Mucosa of rectum (tissue), 2 donors: ENCODE data around the gene UNKL.

ENCODE experiments used
- H3K27ac ChIP-seq, 2 donors: one replicate each; pipeline ENCODE4 v1.7.0; 2013; ENCODE audit warnings: inconsistent platforms in 2 of 2, low read depth in 2 of 2, low read length in 2 of 2
- H3K27me3 ChIP-seq, 2 donors: one replicate each; pipeline ENCODE4 v1.7.0; 2013; ENCODE audit warnings: low read length in 2 of 2; ENCODE audit not compliant: control insufficient read depth in 2 of 2, insufficient read depth in 2 of 2
- H3K36me3 ChIP-seq, 2 donors: one replicate each; pipeline ENCODE4 v1.7.0; 2013; ENCODE audit warnings: low read length in 2 of 2; ENCODE audit not compliant: control insufficient read depth in 2 of 2, insufficient read depth in 2 of 2
- H3K4me1 ChIP-seq, 2 donors: one replicate each; pipeline ENCODE4 v1.7.0; 2013; ENCODE audit warnings: low read length in 2 of 2, mild to moderate bottlenecking in 1 of 2; ENCODE audit not compliant: control insufficient read depth in 2 of 2, insufficient read depth in 2 of 2
- H3K4me3 ChIP-seq, 2 donors: one replicate each; pipeline ENCODE4 v1.7.0; 2013; ENCODE audit warnings: low read length in 2 of 2
- H3K9ac ChIP-seq, 2 donors: one replicate each; pipeline ENCODE4 v1.7.0; 2013; ENCODE audit warnings: low read length in 2 of 2, low read depth in 1 of 2, mild to moderate bottlenecking in 1 of 2
- H3K9me3 ChIP-seq, 2 donors: one replicate each; pipeline ENCODE4 v1.7.0; 2013; ENCODE audit warnings: low read length in 2 of 2; ENCODE audit not compliant: control insufficient read depth in 2 of 2
- donor health status: healthy.
- donor health status: Normal muscosa, but diverticular disease.

The UNKL gene

DNA sequence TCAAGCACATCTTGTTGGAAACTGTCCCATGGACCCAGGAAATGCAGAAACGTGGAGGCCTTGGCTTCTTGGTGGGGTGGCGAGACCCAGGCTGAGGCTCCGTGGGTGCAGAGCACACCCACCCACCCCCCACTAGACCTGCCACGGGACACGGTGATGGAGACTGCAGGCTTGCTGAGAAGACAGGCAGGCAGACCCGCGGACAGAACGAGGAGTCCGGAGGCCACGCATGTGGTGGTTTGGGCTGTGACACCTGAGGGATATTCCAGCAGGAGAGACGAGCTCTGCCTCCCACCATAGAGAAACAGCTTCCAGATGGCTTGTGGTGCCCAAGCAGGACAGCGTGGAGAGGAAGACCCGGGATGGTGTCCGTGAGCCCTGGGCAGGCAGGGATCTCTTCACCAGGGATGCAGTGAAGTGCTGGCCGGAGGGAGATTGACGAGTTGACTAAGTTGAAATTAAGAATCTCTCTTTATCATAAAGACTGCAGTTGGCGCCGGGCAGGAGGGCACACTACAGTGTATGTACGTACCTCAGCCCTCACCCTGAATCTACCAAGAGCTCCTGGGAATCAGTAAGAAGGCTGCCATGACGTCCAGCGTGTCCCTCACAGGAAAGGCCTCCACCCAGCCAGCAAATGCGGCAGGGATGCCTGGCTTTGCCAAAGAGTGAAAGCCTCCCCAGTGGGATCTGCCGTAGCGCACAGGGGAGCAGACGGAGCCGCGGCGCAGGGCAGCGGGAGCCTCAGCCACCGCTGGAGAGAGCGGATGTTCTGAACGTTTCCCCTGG is 96.8 kb downstream of the UNKL start:
- Histone ChIP-seq H3K4me1 (peaks cover 0 to 4% of the 10 kb centered on the region in 2 donors), H3K9me3 (no peaks in the 10 kb centered on the region), H3K9ac (no peak overlapping the region), H3K27ac (no peak overlapping the region), H3K36me3 (peaks cover 61 to 80% of the 10 kb centered on the region in 2 donors), H3K4me3 (no peak overlapping the region), H3K27me3 (no peaks in the 10 kb centered on the region)

DNA sequence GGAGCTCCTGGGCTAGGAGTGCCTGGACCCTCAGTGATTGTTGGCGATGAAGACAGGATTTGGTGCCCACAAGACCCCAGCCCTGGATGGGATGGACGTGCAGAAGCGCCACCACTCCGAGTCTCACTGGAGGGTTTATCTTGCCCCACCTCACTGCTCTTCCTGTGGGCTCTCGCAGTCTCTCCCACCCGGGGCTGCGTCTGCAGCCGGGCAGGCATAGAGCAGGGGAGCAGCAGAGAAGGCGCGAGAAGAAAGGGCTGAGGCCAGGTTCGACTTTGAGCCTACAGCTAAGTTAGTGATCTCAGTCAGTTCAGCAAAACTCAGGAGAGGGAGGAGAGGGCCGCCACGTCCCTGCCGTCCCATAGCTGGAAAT is 98.5 kb downstream of the UNKL start:
- Histone ChIP-seq H3K27ac (no peak overlapping the region), H3K4me3 (no peak overlapping the region), H3K9me3 (no peaks in the 10 kb centered on the region), H3K9ac (no peak overlapping the region), H3K27me3 (no peaks in the 10 kb centered on the region), H3K36me3 (peaks cover 61 to 78% of the 10 kb centered on the region in 2 donors), H3K4me1 (peaks cover 16 to 20% of the 10 kb centered on the region in 2 donors)

DNA sequence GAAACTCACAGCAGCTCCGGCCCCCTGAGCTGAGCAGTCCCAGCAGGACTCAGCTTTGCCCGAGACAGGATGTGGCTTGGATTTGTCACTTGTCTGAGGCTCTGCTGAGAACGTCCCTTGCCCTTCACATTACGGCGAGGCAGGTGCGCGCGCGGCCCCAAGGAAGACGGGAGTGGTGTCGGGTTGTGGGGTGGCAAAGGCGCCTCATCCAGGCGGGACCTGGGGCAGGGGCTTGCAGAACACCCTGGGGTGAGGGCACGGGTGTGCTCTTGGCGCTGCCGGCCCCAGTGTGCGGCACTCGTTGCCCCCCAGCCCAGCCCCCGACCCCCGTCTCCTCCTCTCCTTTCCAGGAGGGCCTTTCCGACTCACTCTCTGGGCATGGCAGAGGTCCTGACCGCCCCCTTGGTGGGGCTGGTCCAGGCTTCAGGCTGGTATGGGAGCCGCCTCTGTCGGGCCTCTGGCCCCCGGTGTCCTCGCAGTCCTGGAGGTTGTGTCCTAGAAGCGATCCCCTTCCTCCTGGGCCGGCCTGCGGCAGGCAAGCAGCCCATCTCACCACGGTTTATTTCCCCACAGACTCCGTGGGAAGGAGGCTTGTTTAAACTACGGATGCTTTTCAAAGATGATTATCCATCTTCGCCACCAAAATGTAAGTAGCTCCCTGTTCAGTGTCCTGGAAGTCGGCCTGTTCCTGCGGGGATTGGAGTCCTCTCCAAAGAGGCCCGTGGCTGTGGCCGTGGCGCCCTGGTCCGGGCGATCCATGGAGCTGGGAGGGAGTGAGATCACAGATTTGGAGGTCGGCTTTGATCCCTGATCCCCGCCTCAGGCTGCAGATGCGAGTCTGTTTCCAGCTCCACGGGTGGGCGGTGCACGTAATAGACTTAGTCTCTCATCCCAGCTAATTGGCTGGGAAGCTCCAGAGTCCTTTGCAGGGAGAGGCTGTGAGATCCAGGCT is 99.1 kb downstream of the UNKL start:
- Histone ChIP-seq H3K27me3 (no peaks in the 10 kb centered on the region), H3K27ac (no peak overlapping the region), H3K9ac (no peak overlapping the region), H3K9me3 (no peaks in the 10 kb centered on the region), H3K4me3 (no peak overlapping the region), H3K36me3 (peaks cover 54 to 71% of the 10 kb centered on the region in 2 donors), H3K4me1 (peaks cover 22 to 27% of the 10 kb centered on the region in 2 donors)

DNA sequence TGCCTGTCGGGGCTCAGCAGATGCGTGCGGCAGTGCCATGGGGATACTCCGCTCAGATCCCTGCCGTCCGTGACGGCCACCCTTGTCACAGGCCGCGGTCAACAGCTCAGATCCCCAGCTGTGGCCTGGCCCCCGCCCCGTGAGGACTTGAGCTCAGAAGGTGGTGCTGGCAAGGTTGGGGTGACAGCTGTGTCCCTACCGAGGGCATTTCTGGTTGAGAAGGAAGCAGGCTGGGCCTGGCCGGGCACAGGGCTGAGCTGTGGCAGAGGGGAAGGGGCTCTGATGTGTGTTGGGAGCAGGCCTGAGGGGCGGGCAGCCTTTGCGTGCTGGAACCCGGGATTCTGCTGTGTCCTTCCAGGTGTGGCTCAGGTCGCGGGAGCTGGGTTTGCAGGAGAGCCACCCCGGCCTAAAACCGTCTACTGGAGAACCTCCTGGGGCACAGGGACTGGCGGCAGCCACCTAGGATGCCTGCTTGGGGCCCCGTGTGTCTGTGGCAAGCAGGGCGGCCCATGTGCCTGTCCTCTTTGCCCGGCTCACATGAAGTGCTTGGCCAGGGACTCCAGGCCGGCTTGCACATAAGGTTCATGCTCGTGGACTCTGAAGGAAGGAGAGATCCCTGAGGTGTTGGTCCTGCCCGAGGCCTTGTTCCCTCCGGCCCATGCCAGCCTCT is 100.0 kb downstream of the UNKL start:
- no peaks in the 10 kb centered on the region for H3K9me3 ChIP-seq
- H3K27ac ChIP-seq, result no peak overlapping the region
- no peak overlapping the region for H3K9ac ChIP-seq
- peaks cover 23 to 27% of the 10 kb centered on the region in 2 donors for H3K4me1 ChIP-seq
- H3K36me3 ChIP-seq, result peaks cover 48 to 64% of the 10 kb centered on the region in 2 donors
- H3K27me3 ChIP-seq, result no peaks in the 10 kb centered on the region
- H3K4me3 ChIP-seq, result no peak overlapping the region

DNA sequence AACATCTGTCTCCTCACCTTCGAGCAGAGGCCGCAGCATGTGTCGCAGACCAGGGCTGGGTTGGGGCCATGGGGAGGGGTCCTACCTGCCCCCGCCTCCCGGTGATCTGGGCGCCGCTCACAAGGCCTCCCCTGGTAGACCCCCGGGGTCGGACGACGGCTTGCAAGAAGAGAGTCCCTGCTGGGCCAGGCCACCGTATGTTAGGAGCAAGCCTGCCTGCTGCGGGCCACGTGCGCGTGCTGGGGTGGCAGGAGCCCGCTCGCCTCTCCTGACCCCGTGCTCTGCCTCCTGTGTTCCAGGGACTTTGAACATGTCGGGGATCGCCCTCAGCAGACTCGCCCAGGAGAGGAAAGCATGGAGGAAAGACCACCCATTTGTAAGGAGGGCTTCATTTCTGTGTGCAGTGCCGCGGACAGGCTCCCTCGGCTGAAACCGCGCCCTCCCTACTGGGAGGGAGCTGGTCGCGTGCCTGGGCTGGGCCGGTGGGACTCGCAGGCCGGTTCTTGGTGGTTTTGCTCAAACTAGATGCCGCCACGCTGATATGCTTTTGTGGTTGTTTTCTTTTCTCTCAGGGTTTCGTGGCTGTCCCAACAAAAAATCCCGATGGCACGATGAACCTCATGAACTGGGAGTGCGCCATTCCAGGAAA is 100.7 kb downstream of the UNKL start:
- H3K4me3 ChIP-seq, result no peak overlapping the region
- H3K4me1 ChIP-seq, result peaks cover 23 to 27% of the 10 kb centered on the region in 2 donors
- H3K36me3 ChIP-seq, result peaks cover 41 to 57% of the 10 kb centered on the region in 2 donors
- no peak overlapping the region for H3K27ac ChIP-seq
- H3K9me3 ChIP-seq, result no peaks in the 10 kb centered on the region
- H3K27me3 ChIP-seq, result no peaks in the 10 kb centered on the region
- H3K9ac ChIP-seq, result no peak overlapping the region
